Mesenchymal stem cell (in vitro differentiated cells and primary cell): Measurements from ENCODE around the gene FAM219B.

Source experiments
- DNase-seq: peaks from one replicate; pipeline ENCODE4 v3.0.0-alpha.2; 2013
- H2AFZ ChIP-seq: one replicate; pipeline ENCODE4 v1.6.1; 2013; ENCODE audit warnings: low read depth, mild to moderate bottlenecking, control low read depth, inconsistent platforms, low read length, moderate library complexity
- H2AK5ac ChIP-seq: 2 replicates; pipeline ENCODE4 v1.6.1; 2013; ENCODE audit warnings: low read length, moderate library complexity, mild to moderate bottlenecking, inconsistent platforms; ENCODE audit not compliant: severe bottlenecking
- H2BK120ac ChIP-seq: one replicate; pipeline ENCODE4 v1.6.1; 2013; ENCODE audit warnings: low read depth, mild to moderate bottlenecking, inconsistent platforms, low read length, moderate library complexity
- H2BK12ac ChIP-seq, 2 experiments: one replicate each; pipeline ENCODE4 v1.6.1; 2013; ENCODE audit warnings: inconsistent platforms in 2 of 2, low read length in 2 of 2, mild to moderate bottlenecking in 2 of 2, moderate library complexity in 2 of 2, control low read depth in 1 of 2
- H2BK15ac ChIP-seq: one replicate; pipeline ENCODE4 v1.6.1; 2013; ENCODE audit warnings: mild to moderate bottlenecking, low read depth, inconsistent platforms; ENCODE audit not compliant: poor library complexity, severe bottlenecking
- H2BK5ac ChIP-seq: 2 replicates; pipeline ENCODE4 v1.6.1; 2013; ENCODE audit warnings: low read depth, mild to moderate bottlenecking, low read length, control low read depth, inconsistent platforms; ENCODE audit not compliant: poor library complexity, severe bottlenecking
- H3K14ac ChIP-seq, 2 experiments: one replicate each; pipeline ENCODE4 v1.6.1; 2013; ENCODE audit warnings: inconsistent platforms in 2 of 2, low read length in 2 of 2, control low read depth in 1 of 2, mild to moderate bottlenecking in 1 of 2, moderate library complexity in 1 of 2
- H3K18ac ChIP-seq, 2 experiments: one replicate each; pipeline ENCODE4 v1.6.1; 2013; ENCODE audit warnings: inconsistent platforms in 2 of 2, low read length in 2 of 2, control low read depth in 1 of 2, low read depth in 1 of 2, mild to moderate bottlenecking in 1 of 2
- H3K23ac ChIP-seq, 2 experiments: one replicate each; pipeline ENCODE4 v1.6.1; 2013; ENCODE audit warnings: inconsistent platforms in 2 of 2, low read length in 2 of 2, mild to moderate bottlenecking in 2 of 2, moderate library complexity in 2 of 2, control low read depth in 1 of 2
- H3K27ac ChIP-seq: 2 replicates; pipeline ENCODE4 v1.5.1; 2013; ENCODE audit warnings: mild to moderate bottlenecking, moderate library complexity, low read length, control low read depth, inconsistent platforms; ENCODE audit not compliant: poor library complexity, severe bottlenecking
- H3K27me3 ChIP-seq, 2 experiments: 2 replicates each; pipeline versions ENCODE4 v1.6.1 to v1.7.0; 2013; ENCODE audit warnings: low read length in 2 of 2, mild to moderate bottlenecking in 2 of 2, moderate library complexity in 2 of 2, control low read depth in 1 of 2, inconsistent platforms in 1 of 2; ENCODE audit not compliant: control insufficient read depth in 1 of 2, insufficient read depth in 1 of 2
- H3K36me3 ChIP-seq, 2 experiments: 2 replicates each; pipeline versions ENCODE4 v1.6.1 to v1.7.0; 2013; ENCODE audit warnings: low read length in 2 of 2, control low read depth in 1 of 2, inconsistent platforms in 1 of 2, low read depth in 1 of 2, mild to moderate bottlenecking in 1 of 2; ENCODE audit not compliant: insufficient read depth in 2 of 2, control insufficient read depth in 1 of 2
- H3K4ac ChIP-seq, 2 experiments: one replicate each; pipeline ENCODE4 v1.6.1; 2013; ENCODE audit warnings: inconsistent platforms in 2 of 2, low read length in 2 of 2, mild to moderate bottlenecking in 2 of 2, moderate library complexity in 2 of 2, control low read depth in 1 of 2, low read depth in 1 of 2
- H3K4me1 ChIP-seq: 2 replicates; pipeline ENCODE4 v1.6.1; 2013; ENCODE audit warnings: low read depth, low read length, control low read depth; ENCODE audit not compliant: control insufficient read depth, insufficient read depth
- H3K4me2 ChIP-seq: 2 replicates; pipeline ENCODE4 v1.6.1; 2013; ENCODE audit warnings: low read length, mild to moderate bottlenecking, inconsistent platforms; ENCODE audit not compliant: poor library complexity, severe bottlenecking
- H3K4me3 ChIP-seq, 2 experiments: 2 replicates each; pipeline versions ENCODE4 v1.5.1 to v1.7.0; 2013; ENCODE audit warnings: low read length in 2 of 2, mild to moderate bottlenecking in 2 of 2, control low read depth in 1 of 2, low read depth in 1 of 2; ENCODE audit not compliant: insufficient read depth in 1 of 2
- H3K79me1 ChIP-seq: replicated peaks from 2 replicates; pipeline ENCODE4 v1.6.1; 2013; ENCODE audit warnings: mild to moderate bottlenecking, control low read depth, low read length, inconsistent platforms; ENCODE audit not compliant: poor library complexity, severe bottlenecking
- H3K9ac ChIP-seq: 2 replicates; pipeline ENCODE4 v1.7.0; 2013; ENCODE audit warnings: mild to moderate bottlenecking, low read length, moderate library complexity
- H3K9me3 ChIP-seq: 2 replicates; pipeline ENCODE4 v1.7.0; 2013; ENCODE audit warnings: mild to moderate bottlenecking, low read length; ENCODE audit not compliant: control insufficient read depth
- H4K8ac ChIP-seq: one replicate; pipeline ENCODE4 v1.6.1; 2013; ENCODE audit warnings: inconsistent platforms, mild to moderate bottlenecking, low read length, moderate library complexity
- H4K91ac ChIP-seq: one replicate; pipeline ENCODE4 v1.6.1; 2013; ENCODE audit warnings: mild to moderate bottlenecking, low read length, inconsistent platforms
- WGBS: methylation state at CpG from one replicate; pipeline ENCODE4 v1.1.7; 2013; ENCODE audit warnings: mixed read lengths; 5-methylcytosine and 5-hydroxymethylcytosine counted together

FAM219B gene

DNA sequence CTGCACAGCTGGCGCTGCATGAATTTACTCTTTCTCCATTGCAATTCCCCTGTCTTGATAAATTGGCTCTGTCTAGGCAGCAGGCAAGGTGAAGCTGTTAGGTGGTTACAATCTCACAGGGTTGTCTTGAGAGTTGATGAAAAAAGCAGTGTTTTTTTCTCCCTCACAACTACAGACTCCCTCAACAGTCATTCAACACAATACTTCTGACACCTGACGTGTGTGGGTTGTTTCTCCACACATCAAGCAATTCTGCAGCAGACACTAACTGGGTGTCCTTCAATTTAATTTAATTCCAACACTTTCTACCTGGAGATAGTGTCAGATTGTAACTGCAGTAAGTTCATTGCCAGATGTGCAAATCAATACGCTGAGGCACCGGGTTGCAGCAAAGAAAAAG, 28.4 kb downstream of the FAM219B start:
- Histone ChIP-seq H3K79me1 (no peaks in the 10 kb centered on the region), H3K27ac (no peak overlapping the region), H2AFZ (no peak overlapping the region), H2BK5ac (no peak overlapping the region), H3K4ac (no peak overlapping the region), H2BK120ac (no peak overlapping the region), H3K9me3 (no peaks in the 10 kb centered on the region), H3K4me2 (no peak overlapping the region), H2AK5ac (no peak overlapping the region), H2BK12ac (no peak overlapping the region), H3K27me3 (no peaks in the 10 kb centered on the region), H3K36me3 (no peaks in the 10 kb centered on the region), H3K4me3 (no peak overlapping the region), H4K91ac (no peak overlapping the region), H3K23ac (no peak overlapping the region), H2BK15ac (no peak overlapping the region), H3K18ac (no peak overlapping the region), H4K8ac (no peak overlapping the region), H3K9ac (no peak overlapping the region), H3K14ac (no peak overlapping the region), H3K4me1 (peaks cover 7% of the 10 kb centered on the region)
- WGBS, result 77% methylated on average over 3 of the region's 4 CpGs
- DNase-seq, result no peak

DNA sequence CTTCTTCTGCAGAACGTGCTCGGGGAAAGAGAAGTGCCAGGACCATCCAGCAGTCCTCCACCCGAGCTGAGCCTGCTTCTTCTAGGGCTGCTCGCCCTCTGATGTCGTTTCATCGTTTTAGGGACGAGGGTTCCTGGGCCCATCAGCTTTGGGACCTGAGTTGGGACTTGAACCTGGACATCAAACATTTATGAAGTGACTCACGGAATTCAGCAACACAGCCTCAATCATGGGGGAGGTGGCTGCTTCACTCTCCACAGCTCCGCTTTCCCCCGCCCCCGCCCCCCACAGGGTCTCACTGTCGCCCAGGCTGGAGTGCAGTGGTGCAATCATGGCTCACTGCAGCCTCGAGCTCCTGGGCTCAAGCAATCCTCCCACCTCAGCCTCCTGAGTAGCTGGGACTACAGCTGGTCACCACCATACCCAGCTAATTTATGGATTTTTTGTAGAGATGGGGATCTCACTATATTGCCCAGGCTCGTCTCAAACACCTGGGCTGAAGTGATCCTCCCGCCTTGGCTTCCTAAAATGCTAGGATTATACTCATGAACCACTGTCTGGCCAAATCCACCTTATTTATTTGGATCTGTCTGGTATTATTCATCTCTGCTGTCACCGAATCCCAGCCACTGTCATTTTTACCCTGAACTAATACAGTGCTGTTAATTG, 32.8 kb downstream of the FAM219B start:
- Histone ChIP-seq H2AK5ac (no peak overlapping the region), H3K4me2 (peak overlapping the region; percentile 98), H3K23ac (no peak overlapping the region), H2BK15ac (no peak overlapping the region), H3K4me1 (peaks cover 23% of the 10 kb centered on the region), H3K4me3 (peak overlapping the region; percentile 39 to 100), H3K36me3 (peaks cover 3 to 5% of the 10 kb centered on the region in 2 experiments), H3K79me1 (peaks cover 5% of the 10 kb centered on the region), H2AFZ (peak overlapping the region; percentile 77), H2BK12ac (peak overlapping the region; percentile 19 to 71), H3K18ac (peak overlapping the region; percentile 88), H3K27me3 (no peaks in the 10 kb centered on the region), H3K9ac (peak overlapping the region; percentile 97), H3K14ac (peak overlapping the region in 1 of 2 experiments; percentile 88), H2BK5ac (no peak overlapping the region), H2BK120ac (no peak overlapping the region), H3K27ac (peak overlapping the region; percentile 23), H3K9me3 (no peaks in the 10 kb centered on the region), H4K91ac (peak overlapping the region; percentile 47), H3K4ac (peak overlapping the region; percentile 74 to 90), H4K8ac (peak overlapping the region; percentile 98)
- WGBS, result 42% methylated on average over 14 of the region's 16 CpGs
- peak; percentile 29 for DNase-seq

DNA sequence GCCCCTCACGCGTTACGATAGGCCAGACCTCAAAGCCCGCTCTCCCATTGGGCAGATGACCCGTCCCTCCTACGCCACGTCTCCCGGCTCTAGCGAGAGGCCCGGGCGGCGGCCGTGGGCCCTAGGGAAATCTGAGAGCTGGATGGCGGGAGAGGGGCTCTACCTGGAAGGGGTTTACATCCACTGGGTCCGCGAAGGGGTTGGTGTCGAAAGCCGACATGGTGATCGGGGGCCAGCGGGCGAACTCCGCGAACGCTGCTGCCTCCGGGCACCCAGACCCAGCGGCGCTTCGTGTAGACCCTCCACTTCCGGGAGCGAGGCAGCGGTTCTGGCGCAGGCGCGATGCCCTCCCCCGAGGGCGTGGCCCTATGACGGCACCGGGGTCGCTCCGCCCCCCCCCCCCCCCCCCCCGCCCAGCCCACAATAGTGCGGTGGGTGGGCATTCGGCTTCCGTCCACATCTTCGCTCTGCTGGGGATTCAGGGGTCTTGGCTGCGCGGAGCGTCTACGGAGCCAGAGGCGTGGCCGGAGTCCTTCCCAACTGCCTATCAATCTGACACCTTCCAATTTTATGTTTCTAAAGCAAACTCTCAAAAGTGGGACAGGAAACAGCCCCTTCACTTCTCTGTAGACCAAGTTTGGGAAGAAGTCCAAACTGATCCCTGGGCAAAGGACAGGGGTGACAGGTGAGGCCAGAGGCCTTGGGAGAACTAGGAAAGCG, 33.5 kb downstream of the FAM219B start, which contains the start of gene SCAMP2:
SCAMP2 (minus strand) TSS at position 330 of the 720 bp plus-strand sequence; CDS start at position 220, 110 bp downstream.
- Histone ChIP-seq H3K27ac (peak within 1 kb of the TSS; percentile 82), H3K4me1 (peaks cover 28% of the 10 kb centered on the region), H2BK120ac (no peak within 1 kb of the TSS), H2BK12ac (peak within 1 kb of the TSS; percentile 19 to 71), H4K8ac (peak within 1 kb of the TSS; percentile 98), H3K14ac (peak within 1 kb of the TSS in 1 of 2 experiments; percentile 88), H2AK5ac (peak within 1 kb of the TSS; percentile 49), H3K27me3 (no peaks in the 10 kb centered on the region), H3K9ac (peak within 1 kb of the TSS; percentile 97), H3K4me2 (peak within 1 kb of the TSS; percentile 98), H3K4ac (peak within 1 kb of the TSS; percentile 74 to 90), H3K9me3 (no peaks in the 10 kb centered on the region), H3K36me3 (peaks cover 3 to 5% of the 10 kb centered on the region in 2 experiments), H2BK5ac (peak within 1 kb of the TSS; percentile 48), H3K4me3 (peak within 1 kb of the TSS; percentile 72 to 100), H3K79me1 (peaks cover 5% of the 10 kb centered on the region), H3K23ac (no peak within 1 kb of the TSS), H4K91ac (peak within 1 kb of the TSS; percentile 73), H3K18ac (peak within 1 kb of the TSS; percentile 88 to 97), H2AFZ (peak within 1 kb of the TSS; percentile 77), H2BK15ac (peak within 1 kb of the TSS; percentile 12)
- peak; percentile 97 for DNase-seq
- 2% methylated on average over 19 of the region's 52 CpGs for WGBS

DNA sequence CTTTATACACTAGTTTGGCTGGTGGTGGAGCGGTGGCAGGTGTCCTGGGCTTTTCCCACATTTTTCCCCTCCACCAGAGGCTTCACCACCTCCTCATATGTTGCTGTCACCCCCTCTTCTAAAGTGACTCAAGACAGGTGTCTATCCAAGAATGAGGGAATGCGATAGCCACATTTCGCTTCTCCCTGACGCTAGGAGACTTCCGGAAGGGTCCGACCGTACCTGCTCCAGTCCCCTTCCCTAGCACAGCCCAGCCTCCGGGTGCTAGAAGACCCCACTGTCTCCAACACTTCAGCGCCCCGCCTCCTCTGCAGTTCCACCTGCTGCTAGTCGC, 34.0 kb downstream of the FAM219B start:
- peak overlapping the region; percentile 98 for H3K4me2 ChIP-seq
- no peak overlapping the region for H2BK5ac ChIP-seq
- no peak overlapping the region for H2BK120ac ChIP-seq
- no peak overlapping the region for H3K27ac ChIP-seq
- H3K4me1 ChIP-seq, result peaks cover 29% of the 10 kb centered on the region
- peak overlapping the region in 1 of 2 experiments; percentile 29 for H3K18ac ChIP-seq
- H3K9me3 ChIP-seq, result no peaks in the 10 kb centered on the region
- H4K91ac ChIP-seq, result no peak overlapping the region
- no peak overlapping the region for H2BK15ac ChIP-seq
- no peak overlapping the region for H4K8ac ChIP-seq
- peaks cover 5% of the 10 kb centered on the region for H3K79me1 ChIP-seq
- peak overlapping the region; percentile 72 to 100 for H3K4me3 ChIP-seq
- WGBS, result 0% methylated on average over 10 of the region's 11 CpGs
- no peak overlapping the region for H3K23ac ChIP-seq
- no peak for DNase-seq
- no peak overlapping the region for H2AFZ ChIP-seq
- no peak overlapping the region for H3K4ac ChIP-seq
- H3K36me3 ChIP-seq, result peaks cover 3 to 9% of the 10 kb centered on the region in 2 experiments
- H3K9ac ChIP-seq, result peak overlapping the region; percentile 97
- H2AK5ac ChIP-seq, result peak overlapping the region; percentile 23
- no peak overlapping the region for H3K14ac ChIP-seq
- H3K27me3 ChIP-seq, result no peaks in the 10 kb centered on the region
- H2BK12ac ChIP-seq, result no peak overlapping the region
